SH-SY5Y (cell line): ENCODE data around the gene SQSTM1.

Experiments used
- GATA2 ChIP-seq: IDR thresholded peaks from 2 replicates; pipeline ENCODE4 v1.6.1; 2011; ENCODE audit warnings: mild to moderate bottlenecking, low read depth, low read length
- GATA3 ChIP-seq: IDR thresholded peaks from 2 replicates; pipeline ENCODE4 v1.6.1; 2011; ENCODE audit warnings: low read depth, mild to moderate bottlenecking, low read length, moderate library complexity

GRCh38 chr5:179832039-179832745 is 11.5 kb downstream of the SQSTM1 start:
- no peak for TF ChIP-seq GATA3
- TF ChIP-seq GATA2, result no peak
